Activated CD4-positive, alpha-beta T cell treated with anti-CD3 and anti-CD28 coated beads, Interleukin-2, amount 50 U/mL, for 1 hour (primary cell): Measurements from ENCODE around the gene CNTN2.

Source experiments
- DNase-seq: peaks from one replicate; pipeline ENCODE4 v3.0.0-alpha.2; 2020

CNTN2 gene

GRCh38 chr1:205020466-205020865, 22.5 kb upstream of the CNTN2 start:
- DNase-seq: no peak

GRCh38 chr1:205024679-205025078, 18.3 kb upstream of the CNTN2 start:
- DNase-seq: no peak

GRCh38 chr1:205025239-205025638, 17.8 kb upstream of the CNTN2 start:
- no peak for DNase-seq

- no peak for DNase-seq
Measured at GRCh38 chr1:205026181-205026580, 16.8 kb upstream of the CNTN2 start.

GRCh38 chr1:205028390-205028789, 14.6 kb upstream of the CNTN2 start:
- DNase-seq: no peak

- no peak for DNase-seq
Measured at GRCh38 chr1:205028924-205029323, 14.1 kb upstream of the CNTN2 start.

GRCh38 chr1:205030241-205030640, 12.8 kb upstream of the CNTN2 start:
- no peak for DNase-seq

- no peak for DNase-seq
Measured at GRCh38 chr1:205030896-205031295, 12.1 kb upstream of the CNTN2 start.

- no peak for DNase-seq
Measured at GRCh38 chr1:205032508-205032907, 10.5 kb upstream of the CNTN2 start.

- DNase-seq: no peak
Measured at GRCh38 chr1:205037539-205037938, 5.5 kb upstream of the CNTN2 start.

GRCh38 chr1:205038132-205038786, 4.8 kb upstream of the CNTN2 start:
- no peak for DNase-seq

GRCh38 chr1:205041001-205041715, 1.9 kb upstream of the CNTN2 start:
- no peak for DNase-seq

- DNase-seq: no peak
Measured at GRCh38 chr1:205041998-205042910, 758 bp upstream of the CNTN2 start.

- no peak for DNase-seq
Measured at GRCh38 chr1:205043866-205044265, 854 bp downstream of the CNTN2 start.

- DNase-seq: no peak
Measured at GRCh38 chr1:205044741-205045140, 1.7 kb downstream of the CNTN2 start.

GRCh38 chr1:205045146-205045545, 2.1 kb downstream of the CNTN2 start:
- no peak for DNase-seq

- DNase-seq: no peak
Measured at GRCh38 chr1:205046870-205047269, 3.9 kb downstream of the CNTN2 start.

GRCh38 chr1:205047764-205048231, 4.8 kb downstream of the CNTN2 start:
- DNase-seq: no peak

- DNase-seq: no peak
Measured at GRCh38 chr1:205048382-205048781, 5.4 kb downstream of the CNTN2 start.

- DNase-seq: no peak
Measured at GRCh38 chr1:205049479-205049878, 6.5 kb downstream of the CNTN2 start.

- DNase-seq: no peak
Measured at GRCh38 chr1:205052690-205053089, 9.7 kb downstream of the CNTN2 start.

GRCh38 chr1:205053296-205053695, 10.3 kb downstream of the CNTN2 start:
- no peak for DNase-seq

- no peak for DNase-seq
Measured at GRCh38 chr1:205054013-205054412, 11.0 kb downstream of the CNTN2 start.
